Kidney capillary endothelial cell (primary cell): Measurements from ENCODE around the gene CD1E.
"Not testable (repeated sequence)": the region's sequence is repeated elsewhere in the genome, so short reads cannot be mapped to it uniquely, and the experiment has no call there.

Experiments
- DNase-seq: peaks from one replicate; pipeline ENCODE4 v3.0.0-alpha.2; 2018; ENCODE audit warnings: low spot score

Gene CD1E

GRCh38 chr1:158353303-158354075, at the start of gene CD1E:
TSS of gene CD1E (plus strand) at chr1:158353894. CDS start at chr1:158353989, 95 bp downstream.
- no peak for DNase-seq

DNA sequence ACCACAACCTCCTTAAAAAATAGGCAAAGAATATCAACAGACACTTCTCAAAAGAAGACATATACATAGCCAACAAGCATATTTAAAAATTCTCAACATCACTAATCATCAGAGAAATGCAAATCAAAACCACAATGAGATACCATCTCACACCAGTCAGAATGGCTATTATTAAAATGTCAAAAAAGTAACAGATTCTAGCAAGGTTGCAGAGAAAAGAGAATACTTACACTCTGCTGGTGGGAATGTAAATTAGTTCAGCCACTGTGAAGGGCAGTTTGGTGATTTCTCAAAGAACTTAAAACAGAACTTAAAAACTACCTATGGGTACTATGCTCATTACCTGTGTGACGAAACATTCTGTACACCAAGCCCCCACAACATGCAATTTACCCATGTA, 43.1 kb upstream of the CD1E start:
- DNase-seq, result no peak

GRCh38 chr1:158311066-158311465, 42.6 kb upstream of the CD1E start:
- no peak for DNase-seq

DNA sequence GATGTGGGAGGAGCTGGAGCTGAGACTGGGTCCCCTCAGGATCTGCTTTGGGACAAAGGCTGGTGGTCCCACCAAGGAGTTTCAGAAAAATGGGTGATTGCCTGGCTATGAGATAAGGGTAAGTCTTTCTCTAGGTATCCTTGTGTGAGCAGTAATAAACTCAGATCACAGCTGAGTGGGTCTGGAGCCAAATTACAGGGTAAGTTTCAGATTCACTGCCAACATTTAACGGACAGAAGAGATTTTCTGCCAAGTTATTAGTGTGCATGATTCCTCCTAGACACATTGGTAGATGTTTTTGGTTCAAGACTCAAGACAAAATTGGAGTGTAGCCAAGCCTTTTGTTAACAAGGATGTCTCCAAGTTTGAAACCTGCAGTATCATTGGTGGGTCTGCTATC, 29.8 kb upstream of the CD1E start:
- DNase-seq, result no peak

DNA sequence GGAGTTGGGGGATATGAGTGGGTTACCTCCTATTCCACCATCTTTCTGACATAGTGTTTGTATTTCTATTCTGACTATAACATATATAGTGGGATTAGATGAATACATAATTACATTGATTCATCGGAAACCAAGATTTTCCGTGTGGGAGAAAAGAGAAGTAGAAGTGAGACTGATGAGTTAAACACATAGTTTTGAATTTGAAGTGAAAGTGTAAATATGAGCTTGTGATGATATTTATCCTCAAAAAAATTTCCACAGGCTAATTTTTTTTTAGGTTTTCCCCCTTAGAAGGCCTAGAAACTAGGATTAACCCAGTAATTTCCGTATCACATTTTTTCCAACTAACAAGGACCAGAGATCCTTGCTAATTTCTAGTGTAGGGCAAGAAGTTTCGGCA, 29.3 kb upstream of the CD1E start:
- DNase-seq, result no peak

DNA sequence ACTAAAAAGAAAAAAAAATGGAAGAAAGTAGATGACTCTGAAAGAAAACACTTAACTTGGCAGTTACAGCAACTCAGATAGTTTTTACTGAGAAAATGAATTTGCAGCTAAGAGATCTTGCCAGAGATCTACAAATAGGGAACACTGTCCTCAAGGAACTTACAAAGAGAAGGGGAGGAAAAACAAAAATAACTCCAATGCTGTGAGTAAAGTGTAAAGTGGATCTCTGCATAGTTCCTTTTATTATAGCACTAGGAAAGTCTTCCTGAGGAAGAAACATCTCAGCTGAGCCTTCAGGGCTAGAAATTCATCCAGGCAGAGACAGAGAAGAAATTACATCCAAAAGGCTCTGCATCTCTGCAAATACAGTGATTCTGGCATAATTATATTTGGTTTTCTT, 26.2 kb upstream of the CD1E start:
- no peak for DNase-seq

DNA sequence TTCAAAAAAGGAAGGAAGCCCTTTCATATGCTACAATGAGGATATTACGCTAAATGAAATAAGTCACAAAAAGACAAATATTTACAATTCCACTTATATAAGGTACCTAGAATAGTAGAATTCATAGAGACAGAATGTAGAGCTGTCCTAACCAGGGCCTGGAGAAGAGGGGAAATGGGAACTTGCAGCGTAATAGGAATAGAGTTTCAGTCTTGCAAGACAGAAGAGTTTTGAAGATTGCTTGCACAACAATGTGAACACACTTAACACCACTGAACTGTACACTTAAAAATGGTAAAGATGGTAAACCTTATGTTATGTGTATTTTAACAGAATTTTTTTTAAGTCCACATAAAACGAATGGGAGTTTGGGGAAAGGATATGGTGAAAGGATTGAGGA, 25.3 kb upstream of the CD1E start:
- DNase-seq, result no peak

DNA sequence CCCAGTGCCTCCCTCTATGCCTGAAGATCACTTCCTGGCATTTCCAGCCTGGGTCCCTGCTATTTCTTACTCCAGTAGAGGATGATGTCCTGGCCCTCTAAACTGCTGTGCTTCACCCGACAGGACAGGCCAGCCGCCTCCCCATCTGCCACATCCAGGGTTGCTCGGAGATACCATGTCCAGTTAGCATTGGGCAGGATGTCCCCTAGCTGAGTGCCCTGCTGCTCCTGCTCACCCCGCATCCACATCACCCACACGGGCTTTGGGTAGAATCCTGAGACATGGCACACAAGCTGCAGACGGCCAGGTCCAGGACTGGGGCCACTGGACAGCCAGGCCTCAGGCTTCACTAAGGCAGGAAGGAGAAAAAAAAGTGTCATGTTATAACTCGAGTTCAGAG, 24.4 kb upstream of the CD1E start:
- no peak for DNase-seq

DNA sequence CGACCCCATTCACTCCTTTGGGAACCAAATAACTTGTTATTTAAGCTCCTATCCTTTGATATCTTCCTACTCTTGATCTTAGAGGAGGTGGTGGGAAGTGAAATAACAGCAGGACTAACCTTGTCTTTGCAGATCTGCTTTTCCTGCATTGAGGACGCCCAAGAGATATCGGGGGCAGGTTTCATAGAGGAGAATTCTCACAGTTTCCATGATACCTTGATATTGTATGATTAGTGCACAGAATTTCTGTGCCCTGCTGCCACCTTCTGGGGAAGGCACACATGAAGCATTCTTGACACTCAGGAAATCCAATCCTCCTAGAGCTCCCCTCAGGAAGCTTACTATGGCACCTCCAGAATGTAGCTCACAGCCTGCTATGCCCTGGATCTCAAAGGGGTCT, 24.0 kb upstream of the CD1E start:
- no peak for DNase-seq

DNA sequence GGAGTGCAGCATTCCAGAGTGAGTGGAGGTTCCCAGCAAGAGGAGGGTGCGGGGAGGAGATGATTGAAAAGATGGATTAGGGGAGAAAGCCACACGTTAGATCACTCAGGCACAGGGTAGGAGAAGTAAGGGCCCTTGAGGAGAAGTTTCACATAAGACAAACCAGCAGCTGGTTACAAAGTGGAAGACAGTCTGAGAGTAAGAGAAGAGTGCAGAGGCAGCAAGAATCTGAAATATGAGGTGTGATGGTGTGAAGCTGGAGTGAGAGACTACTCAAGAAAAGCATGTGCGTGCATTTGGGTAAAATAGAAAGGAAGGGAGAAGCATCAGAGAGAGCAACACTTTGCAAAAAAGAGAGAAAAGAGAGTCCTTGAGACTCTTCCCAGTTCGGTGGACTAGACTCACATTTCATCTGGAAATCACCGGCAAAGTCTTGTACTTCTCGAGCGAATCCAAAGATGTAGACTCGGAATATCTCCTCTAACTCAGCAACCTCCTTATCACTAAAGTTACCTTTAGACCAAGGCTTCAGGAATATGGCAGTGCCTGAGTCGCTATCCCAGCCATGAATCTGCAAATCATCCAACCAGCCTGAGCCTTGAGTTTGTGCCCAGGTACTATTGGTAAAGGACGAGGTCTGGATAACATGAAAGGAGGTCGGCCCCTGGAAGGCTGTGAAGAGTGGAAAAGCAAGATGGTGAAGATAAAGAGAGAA, 23.1 kb upstream of the CD1E start:
- DNase-seq, result no peak

- DNase-seq, result no peak
Measured at GRCh38 chr1:158331106-158331425, 22.6 kb upstream of the CD1E start.

DNA sequence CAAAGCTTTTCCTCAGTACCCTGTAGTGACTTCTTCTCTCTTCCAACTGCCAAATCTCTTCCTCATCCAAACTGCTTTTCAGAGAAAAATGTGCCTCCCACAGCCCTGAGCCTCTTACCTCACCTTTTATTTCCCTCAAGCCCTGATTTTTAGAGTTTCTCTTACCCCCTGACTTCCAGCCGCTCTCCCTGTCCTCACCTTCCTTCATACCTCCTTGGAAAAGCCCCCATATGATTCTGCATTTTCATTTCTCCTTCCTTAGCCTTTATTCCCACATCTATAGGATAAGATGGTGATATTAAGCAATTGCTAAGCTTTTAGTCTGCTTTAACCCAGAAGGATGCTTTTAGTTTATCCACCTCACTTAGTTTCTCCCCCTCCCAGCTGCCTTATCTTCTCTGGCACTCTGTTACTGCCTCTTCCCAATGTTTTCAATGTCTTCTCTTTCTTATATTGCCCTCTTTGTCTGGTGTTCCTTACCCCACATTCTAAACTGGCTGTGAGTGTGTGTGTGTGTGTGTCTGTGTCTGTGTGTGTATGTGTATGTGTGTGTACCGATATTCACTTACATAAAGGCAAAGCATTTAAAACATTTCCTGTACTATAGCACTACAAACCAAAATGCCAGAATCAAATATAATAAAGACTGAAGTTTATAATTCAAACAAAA, 22.1 kb upstream of the CD1E start, which contains the start of gene CD1B:
TSS of gene CD1B (minus strand) at position 51 of the 670 bp plus-strand sequence. CDS start 108 bp downstream, outside the sequence.
- DNase-seq, result no peak

DNA sequence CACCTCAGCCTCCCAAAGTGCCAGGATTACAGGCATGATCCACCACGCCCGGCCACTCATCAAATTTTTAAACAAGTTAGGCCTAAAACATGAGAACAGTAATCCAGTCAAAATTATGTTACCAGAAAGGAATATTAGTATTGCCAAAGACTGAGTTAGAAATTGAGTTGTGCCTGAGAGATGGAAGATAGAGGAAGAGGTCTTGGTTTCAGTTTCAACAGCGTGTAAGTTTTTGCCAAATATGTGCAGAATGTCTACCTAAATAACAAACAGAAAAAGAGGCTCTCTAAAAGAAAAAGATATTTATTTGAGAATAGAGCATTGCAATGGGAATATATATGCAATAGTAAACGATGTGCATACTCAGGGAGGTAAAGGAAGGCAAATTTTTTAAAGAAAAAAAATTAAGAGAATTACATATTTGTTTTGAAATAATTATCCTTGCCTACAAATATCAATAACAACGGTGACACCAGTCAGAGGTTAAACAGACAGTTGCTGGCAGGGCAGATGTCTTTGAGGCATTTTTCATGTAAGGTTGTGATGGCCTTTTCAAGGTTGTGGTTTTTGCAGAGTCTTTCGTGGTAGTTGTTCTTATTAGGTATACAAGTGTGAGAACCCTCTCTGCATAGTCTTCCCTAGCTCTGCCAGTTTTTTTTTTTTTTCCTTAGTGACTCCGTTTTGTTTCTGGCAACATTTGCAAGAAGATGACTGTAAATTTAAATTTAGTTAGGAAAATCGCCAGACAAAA, 20.1 kb upstream of the CD1E start:
- no peak for DNase-seq

- no peak for DNase-seq
Measured at GRCh38 chr1:158334526-158335212, 19.0 kb upstream of the CD1E start.

DNA sequence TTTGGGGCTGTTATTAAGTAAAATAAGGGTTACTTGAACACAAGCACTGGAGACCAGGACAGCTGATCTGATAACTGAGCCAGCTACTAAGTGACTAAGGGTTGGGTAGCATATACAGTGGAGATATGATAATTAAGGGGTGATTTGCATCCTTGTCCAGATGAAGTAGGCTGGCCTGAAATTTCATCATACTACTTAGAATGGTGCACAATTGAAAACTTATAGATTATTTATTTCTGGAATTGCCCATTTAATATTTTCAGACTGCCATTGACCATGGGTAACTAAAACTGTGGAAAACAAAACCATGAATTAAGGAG, 18.5 kb upstream of the CD1E start:
- no peak for DNase-seq

GRCh38 chr1:158336413-158336812, 17.3 kb upstream of the CD1E start:
- not testable (repeated sequence) for DNase-seq

GRCh38 chr1:158348946-158349345, 4.7 kb upstream of the CD1E start:
- not testable (repeated sequence) for DNase-seq

DNA sequence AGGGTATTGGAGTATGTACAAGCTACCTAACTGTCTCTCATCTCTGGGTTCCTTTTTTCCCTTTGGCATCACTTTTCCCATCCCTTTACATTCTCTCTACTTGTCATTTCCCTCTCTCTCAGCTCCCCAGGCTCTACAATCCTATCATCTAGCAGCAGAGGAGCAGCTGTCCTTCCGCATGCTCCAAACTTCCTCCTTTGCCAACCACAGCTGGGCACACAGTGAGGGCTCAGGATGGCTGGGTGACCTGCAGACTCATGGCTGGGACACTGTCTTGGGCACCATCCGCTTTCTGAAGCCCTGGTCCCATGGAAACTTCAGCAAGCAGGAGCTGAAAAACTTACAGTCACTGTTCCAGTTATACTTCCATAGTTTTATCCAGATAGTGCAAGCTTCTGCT, 561 bp downstream of the CD1E start:
- no peak for DNase-seq

GRCh38 chr1:158355773-158356285, 2.1 kb downstream of the CD1E start:
- DNase-seq, result no peak

- no peak for DNase-seq
Measured at GRCh38 chr1:158356616-158357015, 2.9 kb downstream of the CD1E start.

DNA sequence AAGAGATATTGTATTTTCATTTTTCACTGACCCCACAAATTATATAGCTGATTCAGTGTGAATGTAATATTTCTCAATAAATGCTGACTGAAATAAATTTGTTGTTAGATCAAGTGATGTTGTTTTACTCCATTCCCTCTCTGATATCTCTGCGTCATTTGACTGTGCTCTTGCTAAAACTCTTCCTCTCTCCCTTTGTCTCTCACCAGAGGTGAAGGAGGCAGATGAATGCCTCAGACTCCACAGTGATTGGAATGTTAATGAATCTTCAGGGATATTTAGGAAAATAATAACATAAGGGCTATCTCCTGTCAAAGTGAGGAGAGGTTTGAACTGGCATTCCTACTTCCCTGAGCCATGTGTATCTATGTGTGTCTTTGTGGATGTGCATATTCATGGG, 3.7 kb downstream of the CD1E start:
- DNase-seq, result no peak

GRCh38 chr1:158362482-158362881, 8.8 kb downstream of the CD1E start:
- no peak for DNase-seq
